H1 (cell line): Measurements from ENCODE around the gene ADAMTS17. TPM values are rescaled to one million over a fixed set of nuclear protein-coding genes. Genes with fewer than 3 reads are reported as not detected.

Experiments used
- JUND ChIP-seq: IDR thresholded peaks from 2 replicates; pipeline ENCODE4 v1.6.1; 2011; ENCODE audit warnings: mild to moderate bottlenecking, improper control_type of control experiment, low read length
- MAX ChIP-seq: IDR thresholded peaks from 2 replicates; pipeline ENCODE4 v1.6.1; 2012; ENCODE audit warnings: inconsistent platforms
- PHF8 ChIP-seq: fragments of 200-600 bp; sonication (generic); conservative IDR thresholded peaks from 2 replicates; pipeline ENCODE4 v1.7.1; 2012; ENCODE audit warnings: low read depth, mild to moderate bottlenecking, inconsistent platforms, low read length, moderate library complexity
- SIN3A ChIP-seq, 2 experiments: IDR thresholded peaks in 1 of 2; conservative IDR thresholded peaks in 1 of 2; 2 replicates each; pipeline ENCODE4 v1.6.1; 2011 to 2012; ENCODE audit warnings: low read length in 2 of 2, improper control_type of control experiment in 1 of 2, low read depth in 1 of 2, mild to moderate bottlenecking in 1 of 2
- TAF7 ChIP-seq: optimal IDR thresholded peaks from 2 replicates; pipeline ENCODE3; 2011; ENCODE audit warnings: low read depth, mild to moderate bottlenecking, inconsistent platforms, low read length, moderate library complexity, borderline replicate concordance
- TCF12 ChIP-seq: IDR thresholded peaks from 2 replicates; pipeline ENCODE4 v1.6.1; 2011; ENCODE audit warnings: low read depth, mild to moderate bottlenecking, low read length
- TEAD4 ChIP-seq: IDR thresholded peaks from 2 replicates; pipeline ENCODE4 v1.6.1; 2012; ENCODE audit warnings: low read depth, low read length, inconsistent platforms, mixed read lengths
- polyA plus RNA-seq, 7 experiments: library from polyadenylated mRNA; depleted of rRNA in 3 of 7; stranded (reverse) in 5 of 7; unstranded in 2 of 7; fragments of >200 nt in 5 of 7; fragments of 200-250 nt in 2 of 7; gene quantifications; 1 replicate in 5 of 7; 2 replicates in 1 of 7; 4 replicates in 1 of 7; pipeline versions ENCODE4 v1.2.1 to v1.2.3, GENCODE V29; 2011 to 2013; ENCODE audit warnings: missing spikeins in 2 of 7, mixed read lengths in 2 of 7
- total RNA-seq: library from RNA; stranded (reverse); fragmentation: NEBNext Ultra II Directional; extraction: Animal tissue kit (Norgen Biotek cat#: 25700); gene quantifications from 2 replicates; pipeline ENCODE4 v1.2.1, GENCODE V29; 2021

The ADAMTS17 gene
- total and polyA plus RNA-seq, 2 of the 8 experiments (the other 6 are each of a cell fraction or from before 2014, with no cell fraction given) = 0.51 to 1.7 TPM

- TF ChIP-seq TEAD4 (no peak), MAX (no peak), SIN3A (conservative IDR thresholded peaks at IDR 0.05 in 1 of 2, IDR thresholded peaks at IDR 0.05 in 1 of 2; ENCODE audit: low read depth in 1 of 2, low read length in 2 of 2) (no peak), TCF12 (no peak), TAF7 (no peak), PHF8 (no peak), JUND (no peak)
Measured at GRCh38 chr15:100163961-100164360, 177.8 kb downstream of the ADAMTS17 start (continued).
